NCI-H82 treated with DMSO at 0.1 percent for 48 hours (cell line): ENCODE data around the gene ARHGAP8.
"Not testable (repeated sequence)": the region's sequence is repeated elsewhere in the genome, so short reads cannot be mapped to it uniquely, and the experiment has no call there.

ENCODE experiments used
- DNase-seq: peaks from one replicate; lab custom pipeline; 2025; ENCODE audit not compliant: unreplicated experiment; lab: John Stamatoyannopoulos, UW

ARHGAP8 gene

DNA sequence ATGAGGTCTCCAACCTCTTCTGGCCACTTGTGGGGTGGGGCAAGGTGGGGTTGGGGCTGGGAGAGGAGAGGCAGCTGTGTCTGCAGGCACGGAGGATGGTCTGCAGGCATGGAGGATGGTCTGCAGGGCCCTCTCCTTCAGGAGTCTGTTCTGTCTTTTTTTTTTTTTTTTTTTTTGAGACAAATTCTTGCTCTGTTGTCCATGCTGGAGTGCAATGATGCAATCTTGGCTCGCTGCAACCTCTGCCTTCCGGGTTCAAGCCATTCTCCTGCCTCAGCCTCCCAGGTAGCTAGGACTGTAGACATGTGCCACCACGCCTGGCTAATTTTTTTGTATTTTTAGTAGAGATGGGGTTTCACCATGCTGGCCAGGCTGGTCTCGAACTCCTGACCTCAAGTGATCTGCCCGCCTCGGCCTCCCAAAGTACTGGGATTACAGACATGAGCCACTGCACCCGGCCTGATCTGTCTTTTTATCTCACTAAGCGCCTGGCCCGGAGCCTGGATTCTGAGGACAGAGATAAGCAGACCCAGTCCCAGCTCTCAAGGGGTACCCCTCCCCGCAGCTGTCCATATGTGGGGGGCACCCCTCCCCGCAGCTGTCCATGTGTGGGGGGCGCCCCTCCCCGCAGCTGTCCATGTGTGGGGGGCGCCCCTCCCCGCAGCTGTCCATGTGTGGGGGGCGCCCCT lies 47.7 kb downstream of the ARHGAP8 start:
- DNase-seq: not testable (repeated sequence)

DNA sequence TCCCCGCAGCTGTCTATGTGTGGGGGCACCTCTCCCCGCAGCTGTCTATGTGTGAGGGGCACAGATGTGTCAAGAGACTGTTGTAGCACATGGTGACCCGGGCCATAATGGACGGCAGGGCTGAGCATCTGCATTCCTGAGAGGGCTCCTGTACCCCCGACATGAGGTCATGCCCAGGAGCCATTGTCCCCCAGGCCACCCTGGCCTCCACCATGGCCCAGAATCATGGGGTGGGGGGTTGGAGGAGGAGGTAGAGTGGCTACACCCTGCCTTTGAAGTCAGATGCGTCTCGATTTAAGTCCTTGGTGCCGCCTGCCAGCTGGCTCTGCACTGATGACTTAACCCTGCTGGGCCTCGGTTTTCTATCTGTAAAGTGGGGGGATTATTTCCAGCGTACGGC lies 49.1 kb downstream of the ARHGAP8 start:
- DNase-seq: no peak

DNA sequence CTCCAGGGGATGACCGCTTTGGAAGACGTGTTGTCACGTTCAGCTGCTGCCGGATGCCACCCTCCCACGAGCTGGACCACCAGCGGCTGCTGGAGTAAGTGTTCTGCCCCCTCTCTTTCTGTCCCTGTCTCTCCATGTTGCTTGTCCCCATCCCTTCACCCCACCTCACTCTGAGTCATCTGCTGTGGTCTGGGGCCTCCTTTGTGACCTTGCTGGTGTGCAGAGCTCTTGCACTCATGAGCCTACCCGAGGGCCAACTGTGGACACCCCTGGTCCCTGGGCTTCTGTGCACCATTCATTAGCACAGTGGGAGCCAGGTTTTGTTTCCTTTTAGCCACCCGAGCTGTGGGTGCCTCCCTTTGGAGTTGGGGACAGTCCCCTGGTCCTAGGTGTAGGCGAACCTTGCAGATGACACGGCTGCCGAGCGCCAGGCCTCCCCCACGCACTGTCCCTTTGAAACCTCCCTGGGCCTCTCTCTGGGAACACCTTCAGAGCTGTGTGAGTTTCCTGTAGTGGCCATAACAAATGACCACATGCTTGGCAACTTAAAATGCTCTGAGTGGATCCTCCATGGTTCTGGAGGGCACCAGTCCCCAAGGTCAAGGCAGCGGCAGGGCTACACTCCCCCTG lies 49.8 kb downstream of the ARHGAP8 start:
- no peak for DNase-seq

DNA sequence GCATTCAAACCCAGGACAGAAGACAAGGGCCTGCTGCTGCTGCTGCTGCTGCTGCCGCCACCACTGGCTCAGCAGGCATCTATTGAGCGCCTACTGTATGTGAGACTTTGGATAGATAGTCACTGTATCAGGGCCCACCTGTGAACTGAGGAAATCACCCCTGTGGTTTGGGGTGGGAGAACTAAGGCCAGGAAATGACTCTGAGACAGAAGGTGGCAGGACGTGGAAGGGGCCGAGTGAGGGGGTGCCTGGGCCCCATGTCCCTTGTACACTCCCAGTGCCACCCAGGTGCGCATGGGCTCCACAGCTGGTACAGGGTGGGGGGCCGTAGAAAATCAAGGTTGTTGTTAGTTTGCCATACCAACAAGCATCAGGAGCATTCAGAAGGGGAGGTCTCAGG lies 50.6 kb downstream of the ARHGAP8 start:
- no peak for DNase-seq

DNA sequence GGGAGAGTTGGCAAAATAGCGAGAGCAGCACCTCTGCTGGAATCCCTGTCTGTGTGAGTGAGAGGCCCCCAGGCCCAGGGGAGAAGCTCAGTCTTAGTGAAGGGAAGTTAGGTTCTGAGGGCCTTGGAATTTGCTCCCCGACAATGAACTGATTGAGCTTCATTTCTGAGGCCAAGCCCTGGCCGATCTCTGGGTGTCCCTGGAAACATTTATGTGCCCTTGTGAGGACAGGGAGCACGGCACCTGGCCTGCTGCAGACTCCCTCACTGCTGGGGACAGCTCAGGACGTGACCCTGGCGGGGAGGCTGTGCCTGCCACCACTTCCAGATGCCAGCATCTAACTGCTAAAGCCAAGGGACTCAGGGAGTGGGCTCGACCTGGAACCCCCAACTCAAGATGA lies 52.0 kb downstream of the ARHGAP8 start:
- no peak for DNase-seq

DNA sequence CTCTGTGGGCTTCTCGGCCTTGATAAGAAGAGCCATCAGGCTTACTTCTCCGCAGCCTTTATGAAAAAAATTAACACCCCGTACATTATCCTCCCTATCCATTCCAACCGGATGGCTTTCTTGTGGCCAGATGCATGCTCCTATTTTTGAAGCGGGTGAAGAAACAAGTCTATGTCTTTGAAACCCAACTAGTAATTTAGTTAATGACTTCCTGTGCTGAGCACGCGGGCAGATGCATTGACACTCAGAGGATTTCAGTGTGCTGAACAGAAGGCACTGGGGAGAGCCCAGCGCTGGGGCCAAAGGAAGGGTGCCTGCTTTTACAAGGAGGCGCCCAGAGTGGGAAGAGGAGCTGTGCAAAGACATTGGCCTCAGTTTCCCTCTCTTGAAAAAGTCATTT lies 53.3 kb downstream of the ARHGAP8 start:
- no peak for DNase-seq

DNA sequence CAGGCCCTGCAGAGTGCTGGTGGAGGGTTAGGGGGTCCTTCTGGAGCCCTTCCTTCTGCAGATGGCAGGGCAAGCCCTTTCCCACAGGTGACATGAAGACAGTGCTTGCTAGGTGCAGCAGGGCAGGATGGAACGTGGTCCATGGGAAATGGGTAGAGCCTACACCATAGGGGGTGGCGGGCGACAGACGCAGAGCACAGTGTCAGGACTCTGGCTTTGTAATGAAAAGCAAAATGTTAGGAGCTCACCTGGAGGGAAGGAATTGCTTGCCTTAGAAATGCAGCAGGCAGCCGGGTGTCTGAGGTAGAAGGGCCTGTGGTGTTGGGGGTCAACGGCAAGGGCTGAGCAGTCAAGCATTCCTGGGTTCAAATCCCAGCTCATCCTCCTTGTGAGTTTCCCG lies 54.9 kb downstream of the ARHGAP8 start:
- no peak for DNase-seq

DNA sequence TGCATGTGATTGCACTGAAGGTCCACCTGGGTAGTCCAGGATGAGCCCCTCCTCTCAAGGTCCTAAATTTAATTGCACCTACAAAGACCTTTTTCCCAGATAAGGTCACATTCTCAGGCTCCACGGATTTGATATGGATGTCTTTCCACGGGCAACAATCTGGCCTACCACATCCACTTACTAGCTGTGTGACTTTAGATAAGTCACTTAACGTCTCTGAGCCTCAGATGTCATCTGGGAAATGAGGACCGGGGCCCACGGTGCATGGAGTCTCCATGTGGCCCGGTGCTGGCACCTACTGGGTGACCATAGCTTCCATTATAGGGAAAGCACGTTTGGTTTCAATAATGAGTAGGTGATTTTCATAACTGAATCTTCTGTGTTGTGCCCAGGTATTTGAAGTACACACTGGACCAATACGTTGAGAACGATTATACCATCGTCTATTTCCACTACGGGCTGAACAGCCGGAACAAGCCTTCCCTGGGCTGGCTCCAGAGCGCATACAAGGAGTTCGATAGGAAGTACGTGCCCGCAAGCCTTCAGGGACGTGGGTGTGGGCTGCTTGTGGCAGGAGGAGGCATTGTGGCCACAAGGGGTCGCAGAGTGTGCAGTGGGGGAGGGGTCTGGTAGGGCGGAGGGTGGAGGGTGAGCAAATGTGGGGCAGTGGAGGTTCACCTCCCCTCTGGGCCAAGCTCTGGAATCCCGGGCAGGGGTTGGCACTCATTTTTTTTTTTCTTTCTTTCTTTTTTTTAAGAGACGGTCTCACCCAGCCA lies 55.7 kb downstream of the ARHGAP8 start:
- no peak for DNase-seq

DNA sequence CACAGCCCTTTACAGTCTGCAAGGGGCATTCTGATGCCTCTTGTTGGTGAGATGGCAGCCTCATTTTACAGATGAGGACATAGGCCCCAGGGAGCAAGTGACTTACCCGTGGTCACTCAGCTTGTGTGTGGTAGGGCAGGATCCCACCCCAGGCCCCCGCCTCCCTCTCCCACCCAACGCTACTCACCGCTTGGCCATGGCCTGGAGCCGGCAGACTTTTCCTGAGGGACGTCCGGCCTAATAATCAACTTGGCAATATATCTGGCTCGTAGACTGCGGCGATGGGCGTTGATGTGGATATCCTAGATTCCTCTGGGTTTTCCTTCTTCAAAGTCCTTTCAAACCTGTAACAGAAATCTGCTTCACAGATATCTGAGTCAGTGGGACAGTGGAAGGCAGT lies 57.1 kb downstream of the ARHGAP8 start:
- no peak for DNase-seq

DNA sequence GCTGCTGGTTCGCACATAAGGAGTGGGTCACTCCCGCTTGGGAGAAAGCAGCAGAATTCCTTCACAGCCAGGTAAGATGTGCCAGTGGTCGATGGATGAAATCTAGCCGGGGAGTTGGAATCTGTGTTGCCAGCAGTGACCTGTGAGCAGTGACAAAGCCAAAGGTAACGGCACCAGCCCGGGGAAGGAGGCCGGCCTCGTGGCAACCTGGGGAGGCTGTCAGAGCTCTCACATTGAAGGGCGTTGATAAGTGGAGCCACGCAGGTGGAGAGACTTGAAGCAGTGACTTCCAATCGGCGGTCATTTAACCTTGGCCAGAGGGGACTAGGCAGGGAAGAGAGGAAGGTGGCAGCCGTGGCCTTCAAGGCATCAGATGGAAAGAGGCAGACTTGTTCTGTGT lies 58.8 kb downstream of the ARHGAP8 start:
- no peak for DNase-seq

DNA sequence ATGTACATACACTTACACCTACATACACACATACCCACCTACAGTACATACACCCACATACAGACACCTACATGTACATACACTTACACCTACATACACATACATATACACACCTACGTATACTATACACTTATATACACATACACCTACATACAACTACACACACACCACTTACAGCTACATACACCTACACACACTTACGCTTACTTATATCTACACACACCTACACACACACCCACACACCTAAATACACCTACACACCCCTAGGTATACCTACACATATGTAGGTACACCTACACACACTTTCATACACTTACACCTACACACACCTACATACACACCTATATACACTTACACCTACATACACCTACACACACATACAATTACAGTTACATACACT lies 61.0 kb downstream of the ARHGAP8 start:
- no peak for DNase-seq

DNA sequence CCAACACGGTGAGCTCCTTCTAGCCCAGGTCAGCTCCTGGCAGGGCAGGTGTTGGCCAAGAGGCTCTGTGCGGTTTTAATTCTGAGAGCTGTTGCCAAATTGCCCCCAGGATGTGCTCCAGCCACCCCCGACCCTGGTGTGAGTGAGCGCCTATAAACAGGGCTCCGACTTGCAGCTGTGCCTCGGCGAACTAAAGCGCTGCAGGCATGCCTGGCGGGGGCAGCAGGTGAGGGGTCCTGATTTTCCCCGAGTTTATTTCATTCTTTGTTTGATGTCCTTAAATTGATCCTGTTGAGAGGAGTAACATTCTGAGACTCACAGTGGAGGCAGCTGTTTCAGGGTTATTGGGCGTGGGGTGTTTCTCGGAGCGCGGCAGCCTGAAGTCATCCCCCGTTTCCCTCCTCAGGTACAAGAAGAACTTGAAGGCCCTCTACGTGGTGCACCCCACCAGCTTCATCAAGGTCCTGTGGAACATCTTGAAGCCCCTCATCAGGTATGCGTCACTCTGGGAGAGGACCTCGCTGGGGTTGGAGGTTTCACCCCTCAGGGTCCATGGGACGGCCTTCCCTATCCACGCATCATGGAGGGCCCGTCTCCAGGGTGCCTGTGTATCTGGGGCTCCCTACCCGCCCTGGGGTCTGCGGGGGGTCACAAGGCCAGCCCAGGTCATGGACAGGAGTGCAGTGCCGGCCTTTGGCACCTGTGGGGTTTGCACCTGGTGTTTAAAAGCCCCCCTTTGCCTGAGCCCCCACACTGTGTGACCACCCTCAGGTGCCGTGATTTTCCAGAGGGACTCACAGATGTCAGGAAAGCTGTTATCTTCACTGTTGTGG lies 62.1 kb downstream of the ARHGAP8 start:
- DNase-seq: no peak

DNA sequence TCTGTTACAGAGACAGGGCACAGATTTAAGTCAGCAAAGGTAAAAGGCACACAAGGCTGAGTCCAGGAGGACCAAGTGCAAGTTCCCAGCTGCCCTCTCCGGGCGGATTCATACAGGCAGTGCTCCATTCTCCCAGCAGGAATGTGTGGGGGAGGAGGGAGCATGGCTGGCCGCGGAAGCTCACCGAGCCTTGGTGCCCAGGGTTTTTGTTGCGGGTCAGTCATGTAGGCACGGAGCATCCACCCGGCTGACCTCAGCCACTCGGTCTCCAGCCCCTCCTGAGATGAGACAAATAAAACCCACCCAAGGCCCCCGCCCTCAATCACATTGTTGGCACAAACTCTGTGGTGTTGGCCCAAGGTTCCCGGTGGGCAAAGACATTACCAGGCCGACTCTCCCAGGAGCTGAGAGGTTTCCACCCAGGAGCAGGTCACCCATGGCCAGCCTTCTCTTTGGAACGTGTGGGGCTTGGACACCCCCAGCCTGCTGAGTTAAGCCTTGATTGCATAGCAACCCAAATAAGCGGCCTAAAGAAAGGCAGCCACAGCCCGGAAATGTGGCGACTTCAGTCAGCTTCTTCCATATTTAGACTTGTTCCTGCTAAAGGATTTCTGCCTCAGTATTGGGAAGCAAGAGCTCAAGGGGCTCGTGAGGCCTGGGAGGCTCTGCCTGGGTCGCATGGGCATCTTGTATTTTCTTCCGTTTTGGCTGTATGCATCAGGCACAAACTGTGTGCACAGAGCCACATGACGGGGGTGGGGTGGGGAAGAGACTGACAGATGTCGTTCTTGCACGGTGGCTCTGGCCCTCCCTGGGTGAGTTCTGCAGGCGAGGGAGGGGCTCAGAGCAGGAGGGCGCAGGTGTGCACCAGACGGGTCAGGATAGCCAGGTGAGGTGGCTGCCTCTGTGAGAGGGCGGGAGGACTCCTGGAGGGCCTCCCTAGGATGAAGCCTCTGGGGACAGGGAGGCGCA lies 63.0 kb downstream of the ARHGAP8 start:
- DNase-seq: no peak

DNA sequence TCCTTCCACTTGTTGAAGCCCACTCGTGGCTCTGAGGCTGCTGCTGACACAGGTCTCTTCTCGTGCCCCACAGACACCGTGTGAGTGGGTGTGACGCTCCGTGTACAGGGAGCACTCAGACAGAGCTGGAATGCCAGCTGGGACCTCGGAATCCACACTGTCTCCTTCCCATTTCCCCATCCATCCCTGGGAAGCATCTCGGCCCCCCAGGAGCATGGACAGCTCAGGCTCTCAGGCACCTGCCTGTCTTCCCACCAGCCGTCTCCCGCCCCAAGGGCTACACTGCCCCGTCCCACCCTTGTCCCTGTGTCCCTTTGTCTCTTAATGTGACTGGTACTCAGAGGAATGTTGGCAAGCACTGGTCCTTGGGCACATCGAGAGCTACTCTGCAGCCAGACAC lies 63.8 kb downstream of the ARHGAP8 start:
- DNase-seq: no peak

DNA sequence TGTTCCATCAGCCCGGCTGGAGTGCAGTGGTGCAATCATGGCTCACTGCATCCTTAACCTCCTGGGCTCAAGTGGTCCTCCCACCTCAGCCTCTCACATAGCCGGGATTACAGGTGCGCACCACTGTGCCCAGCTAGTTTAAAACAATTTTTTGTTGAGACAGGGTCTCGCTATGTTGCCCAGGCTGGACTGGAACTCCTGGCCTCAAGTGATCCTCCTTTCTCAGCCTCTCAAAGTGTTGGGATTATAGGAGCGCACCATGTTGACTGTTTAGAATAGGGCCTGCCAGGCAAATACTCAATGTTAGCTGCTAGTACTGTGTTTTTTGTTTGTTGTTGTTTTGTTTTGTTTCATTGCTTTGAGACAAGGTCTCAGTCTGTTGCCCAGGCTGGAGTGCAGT lies 66.4 kb downstream of the ARHGAP8 start:
- no peak for DNase-seq

DNA sequence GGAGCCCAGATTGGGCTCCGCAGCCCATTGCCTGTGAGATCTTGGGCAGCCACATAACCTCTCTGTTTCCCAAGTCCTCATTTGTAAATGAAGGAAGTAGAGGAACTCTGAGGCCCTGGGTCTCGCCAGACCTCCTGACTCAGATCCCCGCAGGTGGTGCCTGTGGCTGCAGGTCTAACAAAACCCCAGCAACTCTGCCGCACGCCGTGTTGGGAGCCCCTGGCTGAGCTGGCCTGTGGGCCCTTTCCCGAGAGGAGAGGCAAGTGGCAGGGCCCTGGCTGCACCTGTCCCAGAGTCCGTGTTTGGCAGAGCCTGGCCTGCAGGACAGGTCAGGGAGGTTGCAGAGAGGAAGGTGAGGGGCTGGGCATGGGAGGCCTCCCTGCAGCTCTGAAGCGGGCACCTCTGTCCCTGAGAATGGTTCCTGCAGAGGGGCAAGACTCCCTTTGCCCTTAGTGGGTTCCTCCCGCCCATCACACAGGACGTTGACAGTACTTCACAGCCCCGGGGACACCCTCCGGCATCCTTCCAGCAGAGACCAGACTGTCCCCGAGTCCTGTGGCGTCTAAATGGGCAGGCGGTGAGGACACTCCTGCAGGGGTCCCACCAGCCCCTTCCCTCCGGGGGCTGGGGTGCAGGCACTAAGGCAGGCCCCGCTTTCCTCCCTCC lies 67.7 kb downstream of the ARHGAP8 start:
- no peak for DNase-seq

DNA sequence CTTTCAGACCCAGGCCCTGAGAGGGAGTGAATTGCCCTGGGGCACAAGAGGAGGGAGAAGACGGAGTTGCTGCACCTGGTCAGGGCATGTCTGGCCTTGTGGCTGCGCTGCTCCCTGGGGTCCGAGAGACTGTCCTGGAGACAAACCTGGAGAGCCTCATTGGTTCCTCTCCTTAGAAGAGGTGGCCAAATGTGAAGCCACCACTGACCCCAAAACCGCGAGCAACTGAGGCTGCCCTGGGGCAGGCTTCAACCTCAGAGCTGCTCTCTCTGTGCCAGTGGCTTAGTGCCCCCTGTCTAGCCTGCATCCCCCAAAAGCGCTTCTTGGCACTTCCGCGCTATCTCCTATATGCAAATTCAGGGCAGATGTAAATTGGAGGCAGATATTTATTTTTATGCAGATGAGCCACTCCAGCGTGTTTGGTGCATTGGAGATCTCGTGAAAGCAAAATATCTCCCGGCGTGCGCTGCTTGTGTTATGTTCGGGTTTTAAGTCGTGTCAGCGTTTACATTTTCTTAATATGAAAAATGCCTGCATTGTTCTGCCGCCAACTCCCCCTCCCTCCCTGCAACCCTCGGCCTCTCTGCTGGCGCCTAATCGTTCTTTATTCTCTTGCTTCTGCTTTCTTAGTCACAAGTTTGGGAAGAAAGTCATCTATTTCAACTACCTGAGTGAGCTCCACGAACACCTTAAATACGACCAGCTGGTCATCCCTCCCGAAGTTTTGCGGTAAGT lies 69.5 kb downstream of the ARHGAP8 start:
- DNase-seq: no peak

DNA sequence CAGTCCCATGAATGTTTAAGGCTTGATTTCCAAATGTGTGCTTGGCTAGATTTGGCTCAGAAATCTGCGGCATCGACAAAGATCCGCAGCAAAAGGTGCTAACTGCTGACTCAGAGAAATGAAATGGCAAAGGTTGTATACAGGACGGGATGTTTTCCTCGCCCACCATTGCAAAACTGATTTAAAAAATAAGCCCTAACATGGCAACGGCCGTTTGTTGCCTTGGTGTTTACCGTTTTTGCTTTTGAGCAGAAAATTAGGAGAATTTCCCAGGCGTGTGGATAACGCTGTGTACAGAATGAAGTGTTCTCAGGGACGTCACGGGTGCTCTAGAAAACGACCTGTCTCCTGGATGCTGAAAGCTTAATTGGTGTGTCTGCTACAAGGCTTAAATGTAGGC lies 70.2 kb downstream of the ARHGAP8 start:
- DNase-seq: no peak

DNA sequence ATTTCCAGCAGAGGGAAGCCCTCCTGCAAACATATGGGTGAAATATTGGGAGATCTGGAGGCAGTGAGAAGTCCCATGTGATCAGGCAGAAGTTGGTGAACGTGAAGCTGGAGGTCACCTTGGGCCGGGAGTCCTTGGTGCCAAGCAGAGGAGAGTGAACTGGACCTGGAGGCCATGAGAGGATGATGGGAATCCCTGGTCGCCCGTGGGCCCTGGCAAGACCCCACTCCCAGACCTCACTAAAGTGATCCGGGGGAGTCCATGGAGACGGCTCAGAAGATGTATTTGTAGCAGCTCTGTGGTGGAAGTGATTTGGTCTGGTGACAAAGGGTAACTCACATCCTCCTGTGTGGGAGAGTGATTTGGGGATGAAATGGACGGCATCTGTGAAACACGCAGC lies 71.0 kb downstream of the ARHGAP8 start:
- no peak for DNase-seq
